H1 (cell line): ENCODE measurements around the gene EGR4.
A peak's percentile ranks its signal among the peaks of the same experiment; 100 is the strongest.

Experiments
- CTCF ChIP-seq, 3 experiments: IDR thresholded peaks; 1 replicate in 2 of 3; 2 replicates in 1 of 3; pipeline versions ENCODE4 v1.5.1 to v1.6.1; 2011; ENCODE audit warnings: low read length in 3 of 3, mild to moderate bottlenecking in 3 of 3, inconsistent platforms in 2 of 3, low read depth in 1 of 3, moderate library complexity in 1 of 3; ENCODE audit not compliant: insufficient read depth in 1 of 3; ENCODE audit errors: control extremely low read depth in 1 of 3
- EP300 ChIP-seq, 2 experiments: IDR thresholded peaks; 1 replicate in 1 of 2; 2 replicates in 1 of 2; pipeline ENCODE4 v1.6.1; 2011 to 2012; ENCODE audit warnings: low read depth in 2 of 2, low read length in 2 of 2, mild to moderate bottlenecking in 2 of 2, borderline replicate concordance in 1 of 2, inconsistent platforms in 1 of 2, moderate library complexity in 1 of 2
- EZH2 ChIP-seq: fragments of 200-600 bp; sonication (generic); IDR thresholded peaks from 2 replicates; pipeline ENCODE4 v1.7.1; 2012; ENCODE audit warnings: low read depth, mild to moderate bottlenecking, moderate library complexity, low read length, inconsistent platforms; ENCODE audit not compliant: severe bottlenecking
- JUND ChIP-seq: IDR thresholded peaks from 2 replicates; pipeline ENCODE4 v1.6.1; 2011; ENCODE audit warnings: mild to moderate bottlenecking, improper control_type of control experiment, low read length
- MAX ChIP-seq: IDR thresholded peaks from 2 replicates; pipeline ENCODE4 v1.6.1; 2012; ENCODE audit warnings: inconsistent platforms
- SIN3A ChIP-seq, 2 experiments: IDR thresholded peaks in 1 of 2; conservative IDR thresholded peaks in 1 of 2; 2 replicates each; pipeline ENCODE4 v1.6.1; 2011 to 2012; ENCODE audit warnings: low read length in 2 of 2, improper control_type of control experiment in 1 of 2, low read depth in 1 of 2, mild to moderate bottlenecking in 1 of 2
- SP4 ChIP-seq: IDR thresholded peaks from 2 replicates; pipeline ENCODE4 v1.6.1; 2012; ENCODE audit warnings: low read length, inconsistent platforms

GRCh38 chr2:73284296-73285158 lies 8.8 kb downstream of the EGR4 start, which contains the start of gene FBXO41:
- TF ChIP-seq JUND (no peak), MAX (peak; percentile 57; the same call in 1 of the 2 replicates), SP4 (no peak), EP300 (IDR thresholded peaks at IDR 0.05; ENCODE audit: borderline replicate concordance in 1 of 2, low read depth in 2 of 2, low read length in 2 of 2) (no peak), CTCF (IDR thresholded peaks at IDR 0.05; ENCODE audit: control extremely low read depth in 1 of 3, insufficient read depth in 1 of 3, low read depth in 1 of 3, low read length in 3 of 3) (no peak), SIN3A (conservative IDR thresholded peaks at IDR 0.05 in 1 of 2, IDR thresholded peaks at IDR 0.05 in 1 of 2; ENCODE audit: low read depth in 1 of 2, low read length in 2 of 2) (0 out of 4 replicates have a peak, but pooled peaks of 1 of the 2 experiments have one; percentile 35), EZH2 (no peak)
